Measurements from ENCODE around the gene CRK. TPM values are rescaled to one million over a fixed set of nuclear protein-coding genes. Genes with fewer than 3 reads are reported as not detected.

The CRK gene
- total RNA-seq, 4 donors from 2014 or later, result 59.8 to 102 (median 75.7) TPM

GRCh38 chr17:1442187-1442586, 13.8 kb downstream of the CRK start:
- Histone ChIP-seq H3K36me3 (peaks cover 0 to 15% (median 8%) of the 10 kb centered on the region in 4 donors), H3K9me3 (no peaks in the 10 kb centered on the region), H3K27ac (replicated peaks in 1 of 4) (no peak overlapping the region), H3K4me1 (peaks cover 31 to 50% (median 41%) of the 10 kb centered on the region in 4 donors), H3K4me3 (no peak overlapping the region), H3K27me3 (no peaks in the 10 kb centered on the region)
- TF ChIP-seq EP300 (IDR thresholded peaks at IDR 0.05), result no peak
- no peak for TF ChIP-seq POLR2AphosphoS5 (IDR thresholded peaks at IDR 0.05)
- TF ChIP-seq, protein P1, sequence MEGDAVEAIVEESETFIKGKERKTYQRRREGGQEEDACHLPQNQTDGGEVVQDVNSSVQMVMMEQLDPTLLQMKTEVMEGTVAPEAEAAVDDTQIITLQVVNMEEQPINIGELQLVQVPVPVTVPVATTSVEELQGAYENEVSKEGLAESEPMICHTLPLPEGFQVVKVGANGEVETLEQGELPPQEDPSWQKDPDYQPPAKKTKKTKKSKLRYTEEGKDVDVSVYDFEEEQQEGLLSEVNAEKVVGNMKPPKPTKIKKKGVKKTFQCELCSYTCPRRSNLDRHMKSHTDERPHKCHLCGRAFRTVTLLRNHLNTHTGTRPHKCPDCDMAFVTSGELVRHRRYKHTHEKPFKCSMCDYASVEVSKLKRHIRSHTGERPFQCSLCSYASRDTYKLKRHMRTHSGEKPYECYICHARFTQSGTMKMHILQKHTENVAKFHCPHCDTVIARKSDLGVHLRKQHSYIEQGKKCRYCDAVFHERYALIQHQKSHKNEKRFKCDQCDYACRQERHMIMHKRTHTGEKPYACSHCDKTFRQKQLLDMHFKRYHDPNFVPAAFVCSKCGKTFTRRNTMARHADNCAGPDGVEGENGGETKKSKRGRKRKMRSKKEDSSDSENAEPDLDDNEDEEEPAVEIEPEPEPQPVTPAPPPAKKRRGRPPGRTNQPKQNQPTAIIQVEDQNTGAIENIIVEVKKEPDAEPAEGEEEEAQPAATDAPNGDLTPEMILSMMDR (IDR thresholded peaks at IDR 0.05), result no peak
- no peak for TF ChIP-seq POLR2A (IDR thresholded peaks at IDR 0.05; ENCODE audit: low read depth)
- intact Hi-C loops (cut with DNase I), result no loop called here
- no peak for DNase-seq (ENCODE audit: extremely low spot score)
- 96% methylated on average over 4 of the region's 4 CpGs for WGBS

DNA sequence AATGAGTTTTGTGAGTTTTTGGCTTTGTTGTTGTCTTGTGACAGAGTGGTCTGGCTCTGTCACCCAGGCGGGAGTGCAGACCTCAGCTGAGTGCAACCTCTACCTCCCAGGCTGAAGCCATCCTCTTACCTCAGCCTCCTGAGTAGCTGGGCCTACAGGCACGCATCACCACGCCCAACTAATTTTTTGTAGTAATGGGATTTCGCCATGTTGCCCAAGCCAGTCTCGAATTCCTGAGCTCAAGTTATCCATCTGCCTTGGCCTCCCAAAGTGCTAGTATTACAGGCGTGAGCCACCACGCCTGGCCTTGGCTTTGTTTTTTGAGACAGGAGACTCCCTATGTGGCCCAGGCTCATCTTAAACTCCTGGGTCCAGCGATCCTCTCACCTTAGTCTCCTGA, 15.1 kb downstream of the CRK start:
- Histone ChIP-seq H3K9me3 (no peaks in the 10 kb centered on the region), H3K4me1 (peaks cover 18 to 50% (median 33%) of the 10 kb centered on the region in 4 donors), H3K27ac (replicated peaks in 1 of 4) (no peak overlapping the region), H3K27me3 (no peaks in the 10 kb centered on the region), H3K36me3 (peaks cover 9 to 27% (median 18%) of the 10 kb centered on the region in 4 donors), H3K4me3 (no peak overlapping the region)
- no peak for TF ChIP-seq EP300 (IDR thresholded peaks at IDR 0.05)
- no peak for TF ChIP-seq POLR2A (IDR thresholded peaks at IDR 0.05; ENCODE audit: low read depth)
- TF ChIP-seq POLR2AphosphoS5 (IDR thresholded peaks at IDR 0.05), result no peak
- TF ChIP-seq, protein P1 (IDR thresholded peaks at IDR 0.05), result no peak
- no peak for DNase-seq (ENCODE audit: extremely low spot score)
- WGBS, result 97% methylated on average over 7 of the region's 8 CpGs
- intact Hi-C loops (cut with DNase I), result no loop called here

DNA sequence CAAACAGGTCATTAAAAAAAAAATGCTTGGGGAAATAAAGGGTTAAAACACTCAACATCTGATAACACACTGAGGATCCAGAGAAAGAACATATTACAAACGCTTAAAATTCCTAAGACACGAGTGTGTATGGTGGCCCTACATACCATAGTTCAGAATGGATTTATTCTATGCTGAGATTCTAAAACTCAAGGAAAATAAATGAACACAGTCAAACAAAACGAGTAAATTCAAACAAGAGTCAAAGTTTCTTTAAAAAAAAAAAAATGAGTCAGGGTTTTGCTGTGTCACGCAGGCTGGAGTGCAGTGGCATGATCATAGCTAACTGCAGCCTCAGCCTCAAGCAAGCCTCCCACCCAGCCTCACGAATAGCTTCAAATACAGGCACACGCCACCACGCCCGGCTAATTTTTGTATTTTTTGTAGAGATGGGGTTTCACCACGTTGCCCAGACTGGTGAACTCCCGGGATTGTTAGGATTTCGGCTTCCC, 17.4 kb downstream of the CRK start:
- H3K4me1 ChIP-seq, result peaks cover 19 to 49% (median 35%) of the 10 kb centered on the region in 4 donors
- WGBS, result 66% methylated on average over 11 of the region's 11 CpGs
- H3K36me3 ChIP-seq, result peaks cover 20 to 48% (median 34%) of the 10 kb centered on the region in 4 donors
- H3K27ac ChIP-seq (replicated peaks in 1 of 4), result peak overlapping the region in 3 of 4 donors; percentile 37 to 65 (median 58)
- no peaks in the 10 kb centered on the region for H3K9me3 ChIP-seq
- no peaks in the 10 kb centered on the region for H3K27me3 ChIP-seq
- no peak overlapping the region for H3K4me3 ChIP-seq
- intact Hi-C loops (cut with DNase I), result no loop called here
- DNase-seq (ENCODE audit: extremely low spot score), result no peak
- TF ChIP-seq EP300 (IDR thresholded peaks at IDR 0.05) (no peak), POLR2AphosphoS5 (IDR thresholded peaks at IDR 0.05) (no peak), POLR2A (IDR thresholded peaks at IDR 0.05; ENCODE audit: low read depth) (no peak)
- TF ChIP-seq, protein P1 (IDR thresholded peaks at IDR 0.05), result no peak

- peaks cover 26 to 64% (median 53%) of the 10 kb centered on the region in 4 donors for H3K4me1 ChIP-seq
- WGBS, result 87% methylated on average over 3 of the region's 3 CpGs
- TF ChIP-seq EP300 (IDR thresholded peaks at IDR 0.05) (no peak), POLR2A (IDR thresholded peaks at IDR 0.05; ENCODE audit: low read depth) (no peak), POLR2AphosphoS5 (IDR thresholded peaks at IDR 0.05) (no peak)
- TF ChIP-seq, protein P1 (IDR thresholded peaks at IDR 0.05), result no peak
- no peaks in the 10 kb centered on the region for H3K27me3 ChIP-seq
- intact Hi-C loops (cut with DNase I), result no loop called here
- peaks cover 20 to 49% (median 37%) of the 10 kb centered on the region in 4 donors for H3K36me3 ChIP-seq
- DNase-seq (ENCODE audit: extremely low spot score), result no peak
- no peak overlapping the region for H3K4me3 ChIP-seq
- no peaks in the 10 kb centered on the region for H3K9me3 ChIP-seq
- H3K27ac ChIP-seq (replicated peaks in 1 of 4), result no peak overlapping the region
Observed at GRCh38 chr17:1435326-1435725, 20.7 kb downstream of the CRK start.

- no peak overlapping the region for H3K27ac ChIP-seq (replicated peaks in 1 of 4)
- peaks cover 23 to 61% (median 52%) of the 10 kb centered on the region in 4 donors for H3K4me1 ChIP-seq
- WGBS, result 95% methylated on average over 3 of the region's 3 CpGs
- H3K9me3 ChIP-seq, result no peaks in the 10 kb centered on the region
- no peak overlapping the region for H3K4me3 ChIP-seq
- TF ChIP-seq, protein P1 (IDR thresholded peaks at IDR 0.05), result no peak
- TF ChIP-seq POLR2AphosphoS5 (IDR thresholded peaks at IDR 0.05) (no peak), POLR2A (IDR thresholded peaks at IDR 0.05; ENCODE audit: low read depth) (no peak), EP300 (IDR thresholded peaks at IDR 0.05) (no peak)
- no peaks in the 10 kb centered on the region for H3K27me3 ChIP-seq
- peaks cover 20 to 52% (median 42%) of the 10 kb centered on the region in 4 donors for H3K36me3 ChIP-seq
- DNase-seq (ENCODE audit: extremely low spot score), result no peak
- intact Hi-C loops (cut with DNase I), result no loop called here
Observed at GRCh38 chr17:1434150-1434549, 21.9 kb downstream of the CRK start.
